NCI-H1417 (cell line): ENCODE results near the gene WDR37.
"Not testable (repeated sequence)": the region's sequence is repeated elsewhere in the genome, so short reads cannot be mapped to it uniquely, and the experiment has no call there.

Source experiments
- DNase-seq, 3 experiments: peaks; one replicate each; lab custom pipeline; 2025; lab: John Stamatoyannopoulos, UW

WDR37 gene

DNA sequence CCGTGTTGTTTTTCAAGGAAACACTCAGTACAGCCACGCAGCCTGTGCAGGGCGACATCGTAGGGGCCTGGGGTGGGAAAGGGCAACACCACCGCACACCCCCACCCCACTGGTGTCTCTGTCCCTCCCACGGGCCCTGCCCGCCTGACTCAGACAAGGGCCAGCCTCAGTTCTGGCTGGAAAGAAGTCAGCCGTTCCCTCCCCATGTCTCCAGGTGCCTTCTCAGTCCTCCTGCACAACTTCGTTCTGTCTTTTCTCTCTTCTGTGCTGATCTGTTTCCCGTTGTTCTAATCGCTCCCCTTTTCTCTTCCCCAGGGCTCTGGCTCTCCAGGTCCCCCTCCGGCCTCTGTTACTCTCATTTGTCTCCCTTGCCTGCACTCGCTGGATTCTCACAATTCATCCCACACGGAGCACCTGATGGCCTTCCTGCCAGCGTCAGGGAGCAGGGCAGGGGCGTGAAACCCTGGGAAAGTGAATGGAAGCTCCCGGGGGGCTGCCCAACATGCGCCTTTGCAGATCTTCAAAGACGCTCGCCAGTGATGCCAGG, 97.7 kb downstream of the WDR37 start:
- no peak for DNase-seq

- no peak for DNase-seq
Observed at GRCh38 chr10:1154531-1155295, 98.5 kb downstream of the WDR37 start.

GRCh38 chr10:1155791-1156615, 99.8 kb downstream of the WDR37 start:
- DNase-seq: no peak

DNA sequence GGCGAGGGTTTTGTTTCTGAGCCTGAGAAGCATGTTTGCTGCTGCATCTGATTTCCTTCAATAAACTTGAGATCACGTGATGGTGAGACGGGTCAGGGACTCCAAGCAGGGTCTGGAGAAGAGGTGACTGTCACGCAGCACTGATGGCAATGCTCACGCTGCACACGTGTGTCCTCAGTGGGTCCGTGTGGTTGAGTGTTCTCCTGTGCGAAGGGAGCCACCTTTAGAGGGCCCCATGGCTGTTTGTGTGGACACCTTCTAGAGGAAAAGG, 100.4 kb downstream of the WDR37 start:
- no peak for DNase-seq

GRCh38 chr10:1156921-1157614, 100.9 kb downstream of the WDR37 start:
- DNase-seq: no peak

DNA sequence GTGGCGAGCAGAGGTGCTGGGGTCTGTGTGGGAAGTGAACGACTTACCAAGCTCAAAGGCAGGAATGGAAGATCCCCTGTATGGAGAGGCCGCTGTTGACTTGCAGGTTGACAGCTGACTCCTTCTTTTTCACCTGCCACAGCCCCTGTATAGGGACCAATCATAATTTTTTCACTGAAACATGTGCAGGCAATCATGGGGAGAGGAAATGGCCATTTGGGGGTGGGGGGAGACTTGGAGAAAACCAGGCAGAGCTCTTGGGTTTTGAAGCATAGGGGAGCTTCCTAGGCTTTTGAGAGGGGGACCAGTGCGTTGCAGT, 101.4 kb downstream of the WDR37 start:
- DNase-seq: no peak

- no peak for DNase-seq
Observed at GRCh38 chr10:1158066-1158465, 101.9 kb downstream of the WDR37 start.

DNA sequence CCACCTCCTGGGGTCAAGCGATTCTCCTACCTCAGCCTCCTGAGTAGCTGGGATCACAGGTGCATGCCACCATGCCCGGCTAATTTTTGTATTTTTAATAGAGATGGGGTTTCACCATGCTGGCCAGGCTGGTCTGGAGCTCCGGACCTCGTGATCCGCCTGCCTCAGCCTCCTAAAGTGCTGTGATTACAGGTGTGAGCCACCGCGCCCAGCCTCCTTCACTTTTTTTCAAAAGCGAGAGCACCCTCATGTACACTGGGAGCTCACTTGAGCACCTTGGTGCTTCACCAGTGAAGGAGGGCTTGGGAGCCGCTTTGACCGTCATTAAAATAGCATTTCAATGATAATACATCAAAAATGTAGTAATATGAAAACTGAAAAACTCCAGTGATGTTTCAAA, 102.4 kb downstream of the WDR37 start:
- not testable (repeated sequence) for DNase-seq

- no peak for DNase-seq
Observed at GRCh38 chr10:1159131-1160061, 103.2 kb downstream of the WDR37 start.

GRCh38 chr10:1160561-1161314, 104.6 kb downstream of the WDR37 start:
- no peak for DNase-seq

- not testable (repeated sequence) for DNase-seq
Observed at GRCh38 chr10:1161315-1161673, 105.1 kb downstream of the WDR37 start.

DNA sequence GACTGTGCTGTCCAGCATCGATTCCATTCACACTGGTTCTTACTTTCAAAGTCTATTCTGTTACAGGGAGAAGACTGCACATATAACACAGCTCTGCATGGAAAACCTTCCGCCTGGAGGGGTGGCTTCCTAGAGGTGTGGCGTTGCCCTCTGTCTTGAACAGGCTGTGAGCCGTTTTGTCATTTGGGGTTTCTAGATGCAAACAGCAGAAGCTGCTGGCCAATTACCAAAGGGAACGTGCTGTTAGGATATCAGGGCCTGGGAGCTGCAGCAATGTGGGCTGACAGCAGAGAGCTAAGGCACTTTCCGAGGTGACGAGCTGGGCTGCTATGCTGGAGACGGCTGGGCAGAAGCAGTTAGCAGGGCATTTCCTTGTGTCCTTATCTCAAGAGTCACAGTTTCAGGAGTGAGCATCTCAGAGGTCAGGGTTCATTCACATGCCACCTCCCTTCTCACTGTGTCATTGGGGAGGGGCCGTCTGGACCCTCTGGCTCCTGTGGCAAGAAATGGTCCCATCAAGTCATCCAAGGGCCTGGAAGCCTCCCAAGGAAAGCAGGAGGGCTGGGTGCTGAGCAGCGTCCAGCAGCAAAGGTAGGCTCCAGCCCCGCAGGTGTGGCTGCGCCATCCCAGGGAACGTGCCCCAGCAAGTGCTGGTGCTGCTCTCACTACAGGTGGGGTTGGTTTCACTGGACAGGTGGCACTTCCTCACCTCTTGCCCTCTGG, 106.5 kb downstream of the WDR37 start:
- DNase-seq: no peak

- DNase-seq: no peak
Observed at GRCh38 chr10:1163204-1163660, 107.0 kb downstream of the WDR37 start.

DNA sequence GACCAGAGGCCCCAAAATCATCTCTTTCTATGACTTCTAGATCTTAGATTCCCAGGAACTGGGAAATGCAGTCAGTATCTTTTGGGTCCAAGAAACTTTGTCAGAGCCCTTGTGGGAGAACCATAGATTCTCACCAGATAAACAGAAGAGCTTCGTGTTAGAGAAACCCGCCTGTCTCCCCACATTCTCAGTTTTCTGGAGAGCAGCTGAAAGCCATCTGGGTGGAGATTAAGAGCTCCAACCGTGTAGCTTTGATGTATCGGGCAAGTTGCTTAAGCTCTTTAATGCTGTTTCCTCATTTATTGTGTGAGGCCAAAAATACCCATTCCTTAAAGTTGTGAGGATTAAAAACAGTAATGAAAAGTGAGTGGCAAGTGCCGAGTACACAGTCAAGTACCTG, 107.6 kb downstream of the WDR37 start:
- DNase-seq: no peak

DNA sequence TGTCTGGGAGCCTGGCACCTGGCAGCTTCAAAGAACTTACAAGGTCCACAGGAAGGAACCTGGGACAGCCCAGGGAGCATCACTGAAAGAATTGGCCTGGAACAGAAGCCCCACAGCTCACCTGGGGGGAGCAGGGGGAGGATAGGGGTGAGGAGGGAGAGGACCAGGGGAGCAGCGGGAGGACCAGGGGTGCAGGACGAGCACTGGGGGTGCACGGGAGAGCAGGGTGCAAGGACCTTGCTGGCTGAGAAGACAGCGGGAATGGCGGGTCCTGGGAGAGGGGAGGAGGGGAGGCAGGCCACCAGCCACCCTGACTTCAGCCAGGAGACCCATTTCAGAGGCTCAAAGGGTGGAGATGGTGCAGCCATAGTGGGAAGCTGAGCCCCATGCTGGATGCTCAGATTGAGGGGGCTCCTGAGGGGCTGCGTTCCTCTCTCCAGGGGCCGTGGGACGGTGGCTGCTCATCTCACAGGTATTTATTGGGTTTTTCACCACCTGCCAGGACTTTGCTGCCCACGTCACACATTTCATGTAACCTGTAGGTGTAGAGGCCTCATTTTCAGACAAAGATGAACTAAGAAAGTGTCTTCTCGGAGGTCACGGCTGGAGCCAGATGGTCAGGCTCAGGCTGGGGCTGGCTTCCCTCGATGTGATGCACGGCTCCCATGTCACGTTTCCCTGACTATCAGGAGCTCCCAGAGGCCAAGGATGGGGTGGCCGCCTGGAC, 110.1 kb downstream of the WDR37 start:
- no peak for DNase-seq

DNA sequence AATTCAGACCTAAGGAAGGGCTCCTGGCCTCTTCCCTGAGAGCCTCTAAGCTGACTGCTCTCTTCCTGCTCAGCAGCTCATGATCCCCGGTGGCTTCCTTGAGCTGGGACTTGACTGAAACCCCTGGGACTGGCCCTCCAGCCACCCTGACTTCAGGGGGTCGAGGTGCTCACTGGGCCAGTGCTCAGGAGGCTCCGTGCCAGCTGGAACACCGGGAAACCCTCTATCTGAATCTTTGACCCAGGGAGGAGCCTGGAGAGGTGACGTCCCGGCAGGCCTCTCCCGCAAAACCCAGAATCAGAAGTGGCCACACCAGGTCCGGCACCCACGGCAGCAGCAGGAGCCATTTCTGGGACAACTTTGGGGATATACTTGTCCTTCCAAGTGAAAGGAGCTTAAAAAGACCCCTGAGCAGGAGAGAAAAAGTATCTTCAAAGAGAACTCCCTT, 110.7 kb downstream of the WDR37 start:
- DNase-seq: no peak

- DNase-seq: no peak
Observed at GRCh38 chr10:1168763-1169162, 112.6 kb downstream of the WDR37 start.

DNA sequence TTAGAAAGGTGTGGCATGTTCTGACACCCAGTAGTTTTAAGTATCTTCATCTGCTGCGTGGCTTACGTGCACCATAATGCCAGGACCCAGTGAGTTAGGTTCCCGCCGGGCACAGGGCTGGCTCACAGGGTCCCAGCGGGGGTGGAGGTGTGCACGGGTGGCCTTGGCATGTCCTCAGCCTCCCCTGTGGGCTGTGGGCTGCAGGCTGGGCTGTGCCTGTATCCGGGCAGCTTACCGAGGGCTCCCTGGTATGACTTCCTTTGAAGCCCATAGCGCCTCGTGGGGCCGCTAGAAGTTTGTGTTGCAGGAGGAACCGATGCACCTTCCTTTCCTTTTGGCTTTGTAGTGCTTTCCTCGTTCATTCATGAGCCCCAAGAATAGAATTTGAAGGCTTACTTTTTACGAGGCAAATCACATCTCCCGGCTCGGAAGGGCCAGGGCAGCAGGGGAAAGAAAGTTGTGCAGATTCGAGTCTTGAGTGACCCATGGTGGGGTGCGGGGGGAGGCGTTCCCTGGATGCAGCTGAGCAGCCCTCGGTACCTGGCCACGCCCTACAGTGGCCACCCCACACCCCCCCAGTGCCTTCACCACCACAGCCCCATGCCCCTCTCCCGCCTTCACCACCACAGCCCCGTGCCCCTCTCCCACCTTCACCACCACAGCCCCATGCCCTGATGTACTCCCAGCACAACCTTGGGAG, 113.2 kb downstream of the WDR37 start:
- no peak for DNase-seq
